C4-2B (cell line): ENCODE measurements around the gene EPHA4.

ENCODE experiments used
- H3K27ac ChIP-seq: fragments of 450-650 bp; 2 replicates; pipeline ENCODE4 v1.5.1; 2017
- CTCF ChIP-seq: fragments of 450-650 bp; conservative IDR thresholded peaks from 2 replicates; pipeline ENCODE4 v1.5.1; 2017; ENCODE audit warnings: mild to moderate bottlenecking
- ZFX ChIP-seq: fragments of 450-650 bp; IDR thresholded peaks from 2 replicates; pipeline ENCODE4 v1.6.1; 2017

EPHA4 gene

DNA sequence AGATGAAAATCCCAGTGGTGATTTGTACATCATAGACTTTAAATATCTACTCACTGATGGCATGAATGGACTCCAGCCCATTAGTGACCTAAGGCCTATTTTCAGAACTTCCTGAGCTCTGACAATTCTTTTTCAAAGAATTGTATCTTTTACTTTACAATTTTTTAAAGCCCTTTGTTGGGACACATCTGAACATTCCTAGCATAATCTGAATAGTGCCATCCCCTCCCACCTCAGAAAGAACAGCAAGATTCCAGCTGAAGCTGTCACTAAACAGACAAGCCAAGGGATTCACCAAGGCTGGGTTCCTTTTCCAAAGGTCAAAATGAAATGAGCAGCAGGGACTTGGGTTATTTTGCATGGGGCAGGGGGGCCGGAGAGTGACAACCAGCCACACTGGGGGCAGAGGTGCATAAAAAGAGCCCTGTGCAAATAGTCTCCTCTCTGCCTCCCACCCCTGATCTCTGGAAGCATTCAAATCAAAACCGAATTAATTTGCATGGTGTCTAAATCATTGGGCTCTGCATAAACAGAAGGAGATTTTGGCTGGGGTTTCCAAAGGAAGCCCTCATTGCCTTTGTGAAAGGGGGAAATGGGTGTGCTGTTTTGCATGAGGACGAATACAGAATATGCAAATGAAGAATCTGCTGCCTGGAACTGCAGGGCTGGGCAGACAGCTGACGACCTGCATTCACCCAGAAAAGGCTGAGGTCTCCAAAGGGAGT is 17.2 kb downstream of the EPHA4 start:
- no peak overlapping the region for H3K27ac ChIP-seq
- TF ChIP-seq ZFX (no peak), CTCF (no peak)

GRCh38 chr2:221553333-221553732 is 18.8 kb downstream of the EPHA4 start:
- TF ChIP-seq ZFX (no peak), CTCF (no peak)

GRCh38 chr2:221552291-221552690 is 19.8 kb downstream of the EPHA4 start:
- H3K27ac ChIP-seq, result no peak overlapping the region
- TF ChIP-seq CTCF, result no peak
- TF ChIP-seq ZFX, result no peak

More at GRCh38 chr2:221553333-221553732, 18.8 kb downstream of the EPHA4 start:
- no peak overlapping the region for H3K27ac ChIP-seq

GRCh38 chr2:221551864-221552263 is 20.2 kb downstream of the EPHA4 start:
- H3K27ac ChIP-seq, result no peak overlapping the region
- TF ChIP-seq ZFX (no peak), CTCF (no peak)

- no peak for TF ChIP-seq ZFX
- H3K27ac ChIP-seq, result no peak overlapping the region
These were observed 23.0 kb downstream of the EPHA4 start for GRCh38 chr2:221549143-221549542.

DNA sequence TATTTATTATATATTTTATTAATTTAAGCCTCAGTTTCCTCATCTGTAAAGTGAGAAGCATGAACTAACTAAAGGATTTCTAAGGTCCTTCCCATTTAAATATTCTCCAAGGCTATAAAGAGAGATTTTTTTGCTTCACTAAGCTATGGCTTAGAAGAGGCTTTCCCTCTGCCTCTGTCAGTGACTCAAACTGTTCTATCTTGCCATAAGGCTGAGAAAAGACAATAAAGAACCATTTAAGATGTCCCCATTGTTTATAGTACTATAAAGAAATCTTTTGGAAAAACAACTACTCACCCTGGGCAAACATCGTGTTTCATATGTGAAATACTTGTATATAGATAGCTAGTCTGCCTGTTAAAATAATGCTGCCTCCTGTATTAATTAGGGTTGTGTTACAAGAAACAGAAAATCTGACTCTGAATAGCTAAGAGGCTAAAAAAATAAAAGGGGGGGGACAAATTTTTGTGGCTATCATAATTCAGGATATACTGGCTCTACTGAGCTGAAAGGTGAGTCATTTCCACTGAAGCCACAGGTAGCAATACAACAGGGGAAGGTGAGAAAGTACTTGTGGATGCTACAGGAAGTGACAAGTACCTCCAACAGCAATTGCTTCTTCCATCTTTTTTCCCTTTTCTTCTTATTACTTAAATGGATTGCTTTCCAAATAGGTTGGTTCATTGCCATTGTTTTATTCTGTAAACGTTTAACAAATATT is 25.4 kb downstream of the EPHA4 start:
- H3K27ac ChIP-seq, result no peak overlapping the region
- no peak for TF ChIP-seq CTCF
- no peak for TF ChIP-seq ZFX

- TF ChIP-seq CTCF (no peak), ZFX (no peak)
- H3K27ac ChIP-seq, result no peak overlapping the region
These were observed 30.9 kb downstream of the EPHA4 start for GRCh38 chr2:221541131-221541735.
